UCSD-AML1 (cell line): ENCODE results near the gene SSBP1.
"Not testable (repeated sequence)": the region's sequence is repeated elsewhere in the genome, so short reads cannot be mapped to it uniquely, and the experiment has no call there.

Source experiments
- DNase-seq: peaks from one replicate; lab custom pipeline; 2025; ENCODE audit not compliant: unreplicated experiment; lab: John Stamatoyannopoulos, UW

SSBP1 gene

DNA sequence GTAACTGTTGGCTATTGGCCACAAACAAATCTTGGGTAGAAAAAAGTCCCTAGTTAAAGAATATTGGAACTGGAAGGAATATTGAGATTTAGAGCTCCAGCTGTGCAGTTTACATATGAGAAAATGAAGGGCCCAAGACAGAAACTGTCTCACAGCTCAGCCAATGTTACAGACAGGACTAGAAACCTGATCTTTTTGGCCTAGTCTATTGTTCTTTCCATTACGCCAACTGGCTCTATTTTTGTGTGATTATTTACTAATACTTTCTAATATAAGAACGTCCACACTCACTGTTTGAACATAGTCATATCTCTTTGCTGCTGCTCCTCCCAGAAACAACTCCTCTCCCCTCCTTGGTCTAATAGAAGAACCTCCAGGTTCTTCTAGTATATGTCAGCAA is 28.8 kb upstream of the SSBP1 start:
- no peak for DNase-seq

GRCh38 chr7:141709749-141710148 is 28.4 kb upstream of the SSBP1 start:
- no peak for DNase-seq

- no peak for DNase-seq
Measured at GRCh38 chr7:141710301-141710700, 27.9 kb upstream of the SSBP1 start.

- DNase-seq: no peak
Measured at GRCh38 chr7:141712603-141713255, 25.4 kb upstream of the SSBP1 start.

- DNase-seq: no peak
Measured at GRCh38 chr7:141713890-141714289, 24.3 kb upstream of the SSBP1 start.

DNA sequence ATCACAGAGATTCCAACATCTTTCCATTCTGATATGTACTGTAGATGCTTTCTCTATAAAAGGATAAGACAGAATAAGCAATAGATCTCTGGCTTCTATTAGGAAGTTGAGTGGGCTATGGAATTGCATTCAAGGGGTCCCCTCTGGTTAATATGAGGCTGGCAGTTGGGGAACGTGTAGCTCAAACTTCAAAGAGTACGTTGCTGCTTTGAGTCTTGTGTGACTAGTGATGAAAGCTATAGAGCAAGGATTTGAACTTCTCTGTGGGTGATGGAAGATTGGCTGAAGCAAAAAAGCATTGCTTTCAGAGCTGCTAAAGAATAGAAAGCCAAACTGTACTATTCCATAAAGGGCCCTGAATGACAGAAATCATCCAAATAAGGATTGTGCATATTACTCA is 23.6 kb upstream of the SSBP1 start:
- no peak for DNase-seq

GRCh38 chr7:141715018-141715417 is 23.1 kb upstream of the SSBP1 start:
- DNase-seq: no peak

- DNase-seq: no peak
Measured at GRCh38 chr7:141715794-141716689, 22.1 kb upstream of the SSBP1 start.

GRCh38 chr7:141717450-141717849 is 20.7 kb upstream of the SSBP1 start:
- DNase-seq: no peak

DNA sequence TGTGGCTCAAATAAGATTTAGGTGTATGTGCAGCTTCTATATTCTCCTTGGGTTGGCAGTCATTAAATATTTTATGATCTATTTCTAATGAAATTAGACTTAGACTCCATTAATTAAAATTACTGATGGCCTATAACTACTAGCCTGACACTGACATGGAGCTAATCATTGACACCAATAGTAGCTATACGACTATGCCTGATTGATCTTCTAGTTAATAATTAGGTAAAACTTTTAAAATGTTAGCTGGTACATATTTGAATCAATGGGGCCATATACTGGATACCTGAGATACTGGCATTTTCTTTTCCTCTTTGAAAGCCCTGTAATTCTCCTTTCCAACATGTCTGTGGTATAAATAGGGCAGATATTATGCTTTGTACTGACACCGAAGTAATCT is 15.6 kb upstream of the SSBP1 start:
- DNase-seq: no peak

- DNase-seq: no peak
Measured at GRCh38 chr7:141729020-141729419, 9.1 kb upstream of the SSBP1 start.

DNA sequence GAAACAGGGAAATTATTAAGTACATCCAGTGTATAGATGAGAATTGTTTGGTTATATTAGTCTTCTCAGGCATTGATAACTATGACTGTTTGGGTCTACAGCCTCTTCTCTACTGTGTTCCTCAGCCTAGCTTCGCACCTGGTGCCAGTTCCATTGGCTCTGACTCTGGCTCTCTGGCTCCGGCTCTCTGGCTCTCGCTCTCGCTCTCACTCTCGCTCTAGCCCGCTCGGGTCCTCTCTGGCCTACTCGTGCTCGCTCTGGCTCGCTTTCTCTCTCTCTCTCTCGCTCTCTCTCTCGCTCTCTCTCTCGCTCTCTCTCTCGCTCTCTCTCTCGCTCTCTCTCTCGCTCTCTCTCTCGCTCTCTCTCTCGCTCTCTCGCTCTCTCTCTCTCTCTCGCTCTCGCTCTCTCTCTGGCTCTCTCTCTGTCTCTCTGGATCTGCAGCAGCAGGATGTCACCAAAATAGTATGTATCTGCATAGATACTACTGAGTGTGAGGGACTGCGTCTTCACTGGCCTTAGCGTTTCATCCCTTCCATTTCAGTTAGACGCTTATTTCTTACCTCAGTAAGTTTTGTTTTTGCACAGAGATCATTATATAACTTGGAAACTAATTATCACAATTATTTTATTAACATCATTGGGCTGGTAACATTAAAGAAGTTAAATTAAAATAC is 6.5 kb upstream of the SSBP1 start:
- DNase-seq: no peak

DNA sequence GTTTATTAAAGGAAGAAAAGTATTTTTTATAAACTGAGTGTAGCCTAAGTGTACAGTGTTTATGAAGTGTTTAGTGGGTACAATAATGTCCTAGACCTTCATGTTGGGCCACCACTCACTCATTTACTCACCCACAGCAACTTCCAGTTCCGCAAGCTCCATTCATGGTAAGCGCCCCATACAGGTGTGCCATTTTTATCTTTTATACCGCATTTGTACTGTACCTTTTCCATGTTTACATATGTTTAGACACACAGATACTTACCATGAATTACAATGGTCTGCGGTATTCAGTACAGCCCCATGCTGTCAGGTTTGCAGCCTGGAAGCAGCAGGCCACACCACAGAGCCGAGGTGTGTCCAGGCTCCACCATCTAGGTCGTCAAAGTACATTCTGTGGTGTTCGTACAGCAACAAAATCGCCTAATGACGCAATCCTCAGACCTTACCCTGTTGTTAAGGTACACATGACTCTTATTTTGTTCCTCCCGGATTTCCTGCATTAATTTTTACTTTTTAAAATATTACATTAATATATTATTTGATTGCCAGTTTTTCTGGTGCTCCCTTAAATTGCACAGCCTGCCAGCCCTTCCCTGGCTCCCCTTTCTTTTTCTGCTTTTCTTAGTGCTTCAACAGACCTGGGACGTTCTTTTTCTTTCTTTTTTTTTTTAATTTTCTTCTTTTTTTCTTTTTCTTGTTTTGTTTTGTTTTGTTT is 881 bp upstream of the SSBP1 start:
- peak; percentile 7 for DNase-seq

DNA sequence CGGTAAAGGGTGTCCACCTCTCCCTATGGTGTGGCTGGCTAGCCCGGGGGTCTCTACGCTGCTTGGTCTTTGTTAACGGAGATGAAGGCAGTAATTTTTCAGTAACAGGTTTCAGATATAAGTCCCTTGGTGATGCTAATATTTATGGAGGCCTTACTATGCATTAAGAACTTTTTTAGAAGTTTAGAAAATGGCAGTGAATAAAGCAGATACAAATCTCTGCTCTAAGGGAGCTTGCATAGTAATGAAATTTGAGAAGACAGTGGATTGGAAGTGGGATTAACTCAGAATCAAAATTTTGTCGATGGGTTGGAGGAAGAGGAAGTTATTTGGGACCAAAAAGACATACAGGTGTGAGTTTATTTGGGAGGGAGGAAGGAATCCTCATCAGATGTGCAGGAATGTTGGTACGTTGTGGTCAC is 445 bp downstream of the SSBP1 start:
- no peak for DNase-seq

DNA sequence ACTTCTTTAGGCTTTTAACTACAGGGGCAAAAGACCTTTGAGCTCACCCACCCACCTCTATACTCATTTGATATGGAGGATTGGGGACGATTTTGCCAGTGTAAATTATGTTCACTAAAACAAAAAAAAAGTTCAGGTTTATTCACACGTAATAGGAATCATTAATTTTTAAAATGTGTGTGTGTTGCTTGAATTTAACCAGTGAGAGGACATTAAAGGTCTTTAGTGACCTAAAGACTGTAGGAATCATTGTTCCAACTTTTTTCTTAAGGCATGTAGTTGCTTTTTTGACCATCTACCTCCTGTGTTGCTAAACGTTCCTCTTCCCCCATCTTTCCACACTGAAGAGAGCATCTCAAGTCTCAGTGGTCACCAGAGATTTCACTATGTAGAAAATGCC is 1.1 kb downstream of the SSBP1 start:
- no peak for DNase-seq

DNA sequence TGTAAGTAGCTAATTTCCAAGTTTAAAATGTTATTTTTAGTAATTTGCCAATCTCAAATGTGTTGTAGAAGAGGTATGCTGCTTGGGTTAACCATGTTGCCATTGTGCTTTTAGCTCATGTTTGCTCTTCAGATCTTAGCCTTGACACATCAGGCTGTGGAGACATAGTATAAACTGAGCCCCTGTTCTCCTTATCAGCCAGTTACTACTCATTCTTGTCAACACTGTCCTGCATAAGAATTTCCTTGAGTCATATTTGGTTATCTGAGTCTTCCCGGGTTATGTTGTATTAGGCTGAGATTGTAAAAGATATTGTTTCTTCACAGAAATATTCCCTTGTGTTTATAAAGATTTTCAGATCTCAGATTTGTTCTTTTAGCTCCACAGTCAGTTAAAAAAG is 4.1 kb downstream of the SSBP1 start:
- no peak for DNase-seq

GRCh38 chr7:141744131-141744530 is 6.0 kb downstream of the SSBP1 start:
- DNase-seq: no peak

- no peak for DNase-seq
Measured at GRCh38 chr7:141748396-141748795, 10.2 kb downstream of the SSBP1 start.

DNA sequence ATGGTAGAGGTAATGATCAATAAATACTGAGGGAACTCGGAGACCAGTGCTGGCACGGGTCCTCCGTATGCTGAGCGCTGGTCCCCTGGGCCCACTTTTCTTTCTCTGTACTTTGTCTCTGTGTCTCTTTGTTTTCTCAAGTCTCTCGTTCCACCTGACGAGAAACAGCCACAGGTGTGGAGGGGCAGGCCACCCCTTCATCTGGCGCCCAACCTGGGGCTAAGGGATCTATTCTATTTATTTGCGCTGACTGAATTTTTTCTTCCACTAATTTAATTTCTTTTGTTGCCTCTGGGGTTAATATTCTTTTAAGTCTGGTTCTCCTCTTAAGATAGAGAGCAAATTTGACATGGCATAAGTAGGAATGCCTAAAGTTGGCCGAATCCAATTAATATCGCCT is 13.7 kb downstream of the SSBP1 start:
- DNase-seq: not testable (repeated sequence)

DNA sequence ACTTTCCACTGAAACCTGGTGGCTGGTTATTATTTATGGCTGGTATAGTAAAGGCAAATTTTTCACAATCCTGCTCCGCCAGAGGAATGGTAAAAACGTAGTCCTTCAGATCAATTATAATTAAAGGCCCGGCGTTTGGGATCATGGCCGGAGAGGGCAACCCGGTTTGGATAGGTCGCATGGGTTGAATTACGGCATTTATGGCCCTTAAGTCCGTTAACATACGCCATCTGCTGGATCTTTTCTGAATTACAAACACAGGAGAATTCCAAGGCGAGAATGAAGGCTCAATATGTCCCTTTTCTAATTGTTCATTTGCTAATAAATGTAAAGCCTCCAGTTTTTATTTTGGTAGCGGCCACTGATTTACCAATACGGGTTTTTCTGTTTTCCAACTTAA is 14.5 kb downstream of the SSBP1 start:
- DNase-seq: no peak

- DNase-seq: peak; percentile 5
Measured at GRCh38 chr7:141754939-141755338, 16.8 kb downstream of the SSBP1 start.
